Activated T-cell treated with anti-CD3 and anti-CD28 coated beads, Interleukin-2, amount 50 U/mL, for 1 hour (primary cell): ENCODE measurements around the gene FYCO1.
"Not testable (repeated sequence)": the region's sequence is repeated elsewhere in the genome, so short reads cannot be mapped to it uniquely, and the experiment has no call there.

Experiments used
- DNase-seq: peaks from one replicate; pipeline ENCODE4 v3.0.0-alpha.2; 2020

FYCO1 gene

GRCh38 chr3:46008058-46008457 lies 12.4 kb upstream of the FYCO1 start:
- DNase-seq, result no peak

- no peak for DNase-seq
Measured at GRCh38 chr3:46007280-46007679, 11.7 kb upstream of the FYCO1 start.

- DNase-seq, result no peak
Measured at GRCh38 chr3:46006238-46007032, 10.8 kb upstream of the FYCO1 start.

- DNase-seq, result not testable (repeated sequence)
Measured at GRCh38 chr3:46003706-46004105, 8.1 kb upstream of the FYCO1 start.

GRCh38 chr3:46001178-46001577 lies 5.6 kb upstream of the FYCO1 start:
- no peak for DNase-seq

- DNase-seq, result no peak
Measured at GRCh38 chr3:45997942-45998341, 2.3 kb upstream of the FYCO1 start.

GRCh38 chr3:45997499-45997898 lies 1.9 kb upstream of the FYCO1 start:
- DNase-seq, result not testable (repeated sequence)

GRCh38 chr3:45994419-45995235 lies 997 bp downstream of the FYCO1 start:
- no peak for DNase-seq

GRCh38 chr3:45993421-45994027 lies 2.1 kb downstream of the FYCO1 start:
- DNase-seq, result peak; percentile 39

- DNase-seq, result no peak
Measured at GRCh38 chr3:45992821-45993221, 2.8 kb downstream of the FYCO1 start.

GRCh38 chr3:45992133-45992729 lies 3.4 kb downstream of the FYCO1 start:
- no peak for DNase-seq

GRCh38 chr3:45991341-45991740 lies 4.3 kb downstream of the FYCO1 start:
- no peak for DNase-seq

GRCh38 chr3:45990181-45990580 lies 5.4 kb downstream of the FYCO1 start:
- no peak for DNase-seq

- DNase-seq, result no peak
Measured at GRCh38 chr3:45988804-45989203, 6.8 kb downstream of the FYCO1 start.

- no peak for DNase-seq
Measured at GRCh38 chr3:45988362-45988761, 7.3 kb downstream of the FYCO1 start.

GRCh38 chr3:45987368-45988291 lies 8.0 kb downstream of the FYCO1 start:
- DNase-seq, result no peak

- no peak for DNase-seq
Measured at GRCh38 chr3:45986303-45986982, 9.2 kb downstream of the FYCO1 start.

GRCh38 chr3:45985532-45986302 lies 9.9 kb downstream of the FYCO1 start:
- no peak for DNase-seq

- DNase-seq, result no peak
Measured at GRCh38 chr3:45984331-45985312, 11.0 kb downstream of the FYCO1 start.
